DND-41 (cell line): ENCODE measurements around the gene ASXL2.

Experiments used
- EZH2 ChIP-seq: IDR thresholded peaks from 3 replicates; pipeline ENCODE4 v1.6.1; 2012; ENCODE audit warnings: borderline replicate concordance, low read depth, mild to moderate bottlenecking, moderate library complexity, low read length, inconsistent platforms; ENCODE audit not compliant: severe bottlenecking
- TF ChIP-seq, protein P1 (sequence below): IDR thresholded peaks from 2 replicates; pipeline ENCODE4 v1.5.1; 2012; ENCODE audit warnings: borderline replicate concordance, low read length, moderate library complexity, mild to moderate bottlenecking; ENCODE audit not compliant: poor library complexity, severe bottlenecking; ENCODE audit errors: extremely low read depth

DNA sequence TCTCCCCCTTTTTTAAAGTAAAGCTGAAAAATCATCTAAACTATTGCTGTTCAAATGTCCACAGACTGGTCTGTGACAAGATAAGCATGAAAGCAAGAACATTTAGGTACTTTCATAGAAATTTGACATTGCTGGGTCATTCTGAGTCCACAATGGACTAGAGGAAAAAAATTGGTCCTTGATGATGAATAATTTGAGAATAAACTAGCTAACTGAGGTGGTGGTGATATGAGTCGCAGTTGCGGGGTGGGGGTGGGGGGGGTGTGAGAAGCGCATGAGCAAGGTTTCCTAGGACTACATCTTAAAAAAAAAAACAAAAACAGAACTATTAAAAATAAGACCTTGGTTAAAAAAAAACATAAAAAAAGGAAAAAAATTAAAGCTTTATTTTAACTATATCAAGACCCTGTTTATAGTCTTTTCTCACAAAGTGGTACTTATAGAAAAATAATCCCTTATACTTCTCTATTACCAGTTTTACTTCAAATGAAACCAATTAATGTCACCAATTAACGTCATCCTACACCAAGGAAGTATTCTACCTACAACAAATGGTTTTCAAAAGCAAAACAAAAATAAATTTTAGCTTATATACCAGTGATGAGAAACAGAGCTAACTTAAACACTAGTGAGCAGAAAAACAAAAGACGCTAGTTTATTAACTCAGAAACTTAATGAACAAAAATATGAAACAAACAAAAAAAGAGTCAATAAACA lies 88.1 kb downstream of the ASXL2 start:
- TF ChIP-seq EZH2, result no peak
- TF ChIP-seq, protein P1, sequence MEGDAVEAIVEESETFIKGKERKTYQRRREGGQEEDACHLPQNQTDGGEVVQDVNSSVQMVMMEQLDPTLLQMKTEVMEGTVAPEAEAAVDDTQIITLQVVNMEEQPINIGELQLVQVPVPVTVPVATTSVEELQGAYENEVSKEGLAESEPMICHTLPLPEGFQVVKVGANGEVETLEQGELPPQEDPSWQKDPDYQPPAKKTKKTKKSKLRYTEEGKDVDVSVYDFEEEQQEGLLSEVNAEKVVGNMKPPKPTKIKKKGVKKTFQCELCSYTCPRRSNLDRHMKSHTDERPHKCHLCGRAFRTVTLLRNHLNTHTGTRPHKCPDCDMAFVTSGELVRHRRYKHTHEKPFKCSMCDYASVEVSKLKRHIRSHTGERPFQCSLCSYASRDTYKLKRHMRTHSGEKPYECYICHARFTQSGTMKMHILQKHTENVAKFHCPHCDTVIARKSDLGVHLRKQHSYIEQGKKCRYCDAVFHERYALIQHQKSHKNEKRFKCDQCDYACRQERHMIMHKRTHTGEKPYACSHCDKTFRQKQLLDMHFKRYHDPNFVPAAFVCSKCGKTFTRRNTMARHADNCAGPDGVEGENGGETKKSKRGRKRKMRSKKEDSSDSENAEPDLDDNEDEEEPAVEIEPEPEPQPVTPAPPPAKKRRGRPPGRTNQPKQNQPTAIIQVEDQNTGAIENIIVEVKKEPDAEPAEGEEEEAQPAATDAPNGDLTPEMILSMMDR, result no peak
